Small intestine (tissue), 16 donors: ENCODE results near the gene SCT. TPM values are rescaled to one million over a fixed set of nuclear protein-coding genes. Genes with fewer than 3 reads are reported as not detected.

Source experiments
- DNase-seq, 2 donors: peaks; one replicate each; pipeline versions ENCODE4 v3.0.0 to v3.0.0-alpha.2; 2013
- FAIRE-seq: peaks from 2 replicates; lab custom pipeline; 2012; peaks lifted over from hg19 to GRCh38; lab: Jason Lieb, UNC
- H3K27ac ChIP-seq, 3 donors: one replicate each; pipeline ENCODE4 v1.5.1; 2013; ENCODE audit warnings: low read length in 2 of 3, mild to moderate bottlenecking in 2 of 3, control low read depth in 1 of 3, inconsistent platforms in 1 of 3, low read depth in 1 of 3, moderate library complexity in 1 of 3
- H3K27me3 ChIP-seq, 3 donors: one replicate each; pipeline ENCODE4 v1.6.1; 2013; ENCODE audit warnings: low read length in 3 of 3, inconsistent platforms in 1 of 3; ENCODE audit not compliant: control insufficient read depth in 3 of 3, insufficient read depth in 3 of 3
- H3K36me3 ChIP-seq, 3 donors: one replicate each; pipeline ENCODE4 v1.6.1; 2013; ENCODE audit warnings: low read length in 3 of 3, inconsistent platforms in 1 of 3, low read depth in 1 of 3, mild to moderate bottlenecking in 1 of 3, moderate library complexity in 1 of 3; ENCODE audit not compliant: control insufficient read depth in 3 of 3, insufficient read depth in 2 of 3
- H3K4me1 ChIP-seq, 3 donors: one replicate each; pipeline ENCODE4 v1.6.1; 2013; ENCODE audit warnings: low read length in 2 of 3, inconsistent platforms in 1 of 3, low read depth in 1 of 3, mild to moderate bottlenecking in 1 of 3, moderate library complexity in 1 of 3; ENCODE audit not compliant: control insufficient read depth in 3 of 3, insufficient read depth in 2 of 3
- H3K4me3 ChIP-seq, 3 donors: one replicate each; pipeline ENCODE4 v1.5.1; 2013; ENCODE audit warnings: low read length in 3 of 3, control low read depth in 1 of 3, inconsistent platforms in 1 of 3, low read depth in 1 of 3, mild to moderate bottlenecking in 1 of 3, moderate library complexity in 1 of 3
- H3K9me3 ChIP-seq, 2 donors: one replicate each; pipeline ENCODE4 v1.6.1; 2013; ENCODE audit warnings: low read depth in 1 of 2, low read length in 1 of 2; ENCODE audit not compliant: control insufficient read depth in 2 of 2, insufficient read depth in 1 of 2
- WGBS, 3 donors: extraction: QIAGEN DNeasy Blood & Tissue Kit; methylation state at CpG; one replicate each; pipeline ENCODE4 v1.1.7; 2013; 5-methylcytosine and 5-hydroxymethylcytosine counted together
- long read RNA-seq, 10 donors: transcript quantifications; one replicate each; lab custom pipeline, GENCODE V29; 2026
- polyA plus RNA-seq, 4 donors: library from polyadenylated mRNA; stranded (reverse) in 3 of 4; unstranded in 1 of 4; fragments of 200-250 nt in 3 of 4; fragments of 120-200 nt in 1 of 4; gene quantifications; one replicate each; pipeline versions ENCODE4 v1.2.1 to v1.2.3, GENCODE V29; 2013
- donor health status: healthy with polysubstance abuse.
- donor health status: control.
- donor health status: control.
- donor health status: Bipolar disorder and iron deficiency.
- donor health status: healthy.

The SCT gene
- polyA plus RNA-seq, result 100 to 1,000 TPM in 1 of 4 donors, 10 to 100 TPM in 2, 1 to 10 TPM in 1; 4.8 to 114 (median 22.3) TPM
- long read RNA-seq, donor 1, transcript SCT-201 (4 exons, 366 nt), result major isoform, 177 of 199 reads
- long read RNA-seq, donor 1, partial matches to known transcripts, result 22 of 199 reads
- long read RNA-seq, donor 1, other reads (novel, unspliced or antisense), result 0 of 199 reads
- long read RNA-seq, donor 2, transcript SCT-201 (4 exons, 366 nt), result major isoform, 91 of 100 reads
- long read RNA-seq, donor 2, partial matches to known transcripts, result 9 of 100 reads
- long read RNA-seq, donor 2, other reads (novel, unspliced or antisense), result 0 of 100 reads
- long read RNA-seq, donor 3, transcript SCT-201 (4 exons, 366 nt), result major isoform, 122 of 150 reads
- long read RNA-seq, donor 3, partial matches to known transcripts, result 28 of 150 reads
- long read RNA-seq, donor 3, other reads (novel, unspliced or antisense), result 0 of 150 reads
- long read RNA-seq, donor 4, partial matches to known transcripts, result 0 of 2 reads
- long read RNA-seq, donor 4, other reads (novel, unspliced or antisense), result 0 of 2 reads
- long read RNA-seq, donor 5, transcript SCT-201 (4 exons, 366 nt), result major isoform, 38 of 48 reads
- long read RNA-seq, donor 5, partial matches to known transcripts, result 10 of 48 reads
- long read RNA-seq, donor 5, other reads (novel, unspliced or antisense), result 0 of 48 reads
- long read RNA-seq, donor 6, transcript SCT-201 (4 exons, 366 nt), result major isoform, 92 of 120 reads
- long read RNA-seq, donor 6, partial matches to known transcripts, result 28 of 120 reads
- long read RNA-seq, donor 6, other reads (novel, unspliced or antisense), result 0 of 120 reads
- long read RNA-seq, donor 7, result 0 reads
- long read RNA-seq, donor 8, transcript SCT-201 (4 exons, 366 nt), result major isoform, 5 of 5 reads
- long read RNA-seq, donor 8, partial matches to known transcripts, result 0 of 5 reads
- long read RNA-seq, donor 8, other reads (novel, unspliced or antisense), result 0 of 5 reads
- long read RNA-seq, donor 9, transcript SCT-201 (4 exons, 366 nt), result major isoform, 28 of 34 reads
- long read RNA-seq, donor 9, partial matches to known transcripts, result 6 of 34 reads
- long read RNA-seq, donor 9, other reads (novel, unspliced or antisense), result 0 of 34 reads
- long read RNA-seq, donor 10, transcript SCT-201 (4 exons, 366 nt), result major isoform, 57 of 66 reads
- long read RNA-seq, donor 10, partial matches to known transcripts, result 9 of 66 reads
- long read RNA-seq, donor 10, other reads (novel, unspliced or antisense), result 0 of 66 reads

GRCh38 chr11:626475-627307 is at the start of gene SCT:
TSS of gene SCT (minus strand) at chr11:627181. CDS start at chr11:627143, 38 bp downstream.
- H3K9me3 ChIP-seq, result peaks cover 0 to 3% of the 10 kb centered on the region in 2 donors
- DNase-seq (peak in 1 of 2 donors; percentile 56), FAIRE-seq (no peak)
- no peaks in the 10 kb centered on the region for H3K27me3 ChIP-seq
- peaks cover 0 to 25% (median 0%) of the 10 kb centered on the region in 3 donors for H3K4me1 ChIP-seq
- 6 to 12% (median 8%) methylated on average over 24 to 72 of the region's 72 CpGs for WGBS, 3 donors
- H3K36me3 ChIP-seq, result peaks cover 0 to 29% (median 0%) of the 10 kb centered on the region in 3 donors
- H3K4me3 ChIP-seq, result peak within 1 kb of the TSS in 2 of 3 donors; percentile 17 to 52
- peak within 1 kb of the TSS in 1 of 3 donors; percentile 80 for H3K27ac ChIP-seq

DNA sequence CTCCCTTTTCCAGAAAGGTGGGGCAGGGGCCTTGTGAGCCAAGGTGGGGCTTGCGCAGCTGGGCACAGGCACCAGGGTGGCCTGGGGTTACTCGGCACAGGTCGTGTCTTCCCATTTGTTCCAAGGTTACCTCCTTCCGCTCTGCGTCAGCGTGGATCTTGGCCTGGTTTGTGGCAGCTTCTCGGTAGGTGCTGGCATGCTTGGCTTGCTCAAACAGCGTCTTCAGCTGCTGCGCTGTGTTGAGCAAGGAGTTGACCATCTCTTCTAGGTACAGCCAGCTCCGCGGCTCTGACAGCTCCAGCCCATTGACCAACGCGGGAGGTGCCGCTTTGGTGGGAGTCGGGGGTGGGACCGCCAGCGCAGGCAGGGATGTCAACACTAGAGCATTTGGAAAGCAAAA is 47.4 kb upstream of the SCT start:
- 91 to 94% (median 94%) methylated on average over 17 of the region's 17 CpGs for WGBS, 3 donors
- DNase-seq (no peak), FAIRE-seq (no peak)
- H3K36me3 ChIP-seq, result peaks cover 12 to 65% (median 13%) of the 10 kb centered on the region in 3 donors
- no peaks in the 10 kb centered on the region for H3K4me1 ChIP-seq
- H3K9me3 ChIP-seq, result no peaks in the 10 kb centered on the region
- no peaks in the 10 kb centered on the region for H3K27me3 ChIP-seq
- no peak overlapping the region for H3K27ac ChIP-seq
- no peak overlapping the region for H3K4me3 ChIP-seq

- Histone ChIP-seq H3K27me3 (no peaks in the 10 kb centered on the region), H3K36me3 (peaks cover 9 to 64% (median 13%) of the 10 kb centered on the region in 3 donors), H3K9me3 (no peaks in the 10 kb centered on the region), H3K4me3 (no peak overlapping the region), H3K27ac (no peak overlapping the region), H3K4me1 (no peaks in the 10 kb centered on the region)
- no peak for FAIRE-seq
- 94 to 99% (median 96%) methylated on average over 8 of the region's 8 CpGs for WGBS, 3 donors
- no peak for DNase-seq
Observed at GRCh38 chr11:673866-674265, 46.9 kb upstream of the SCT start.

GRCh38 chr11:665704-666281 is 38.8 kb upstream of the SCT start:
- Histone ChIP-seq H3K9me3 (no peaks in the 10 kb centered on the region), H3K27ac (peak overlapping the region in 1 of 3 donors; percentile 59), H3K36me3 (peaks cover 0 to 61% (median 3%) of the 10 kb centered on the region in 3 donors), H3K27me3 (no peaks in the 10 kb centered on the region), H3K4me3 (no peak overlapping the region), H3K4me1 (no peaks in the 10 kb centered on the region)
- FAIRE-seq (no peak), DNase-seq (no peak)
- WGBS, 3 donors, result 67 to 78% (median 75%) methylated on average over 11 of the region's 11 CpGs

- H3K27me3 ChIP-seq, result no peaks in the 10 kb centered on the region
- no peak overlapping the region for H3K4me3 ChIP-seq
- FAIRE-seq (no peak), DNase-seq (peak in 1 of 2 donors; percentile 16)
- no peaks in the 10 kb centered on the region for H3K4me1 ChIP-seq
- peak overlapping the region in 1 of 3 donors; percentile 71 for H3K27ac ChIP-seq
- peaks cover 0 to 65% (median 5%) of the 10 kb centered on the region in 3 donors for H3K36me3 ChIP-seq
- 79 to 90% (median 88%) methylated on average over 13 to 15 of the region's 15 CpGs for WGBS, 3 donors
- no peaks in the 10 kb centered on the region for H3K9me3 ChIP-seq
Observed at GRCh38 chr11:665062-665703, 38.2 kb upstream of the SCT start.

DNA sequence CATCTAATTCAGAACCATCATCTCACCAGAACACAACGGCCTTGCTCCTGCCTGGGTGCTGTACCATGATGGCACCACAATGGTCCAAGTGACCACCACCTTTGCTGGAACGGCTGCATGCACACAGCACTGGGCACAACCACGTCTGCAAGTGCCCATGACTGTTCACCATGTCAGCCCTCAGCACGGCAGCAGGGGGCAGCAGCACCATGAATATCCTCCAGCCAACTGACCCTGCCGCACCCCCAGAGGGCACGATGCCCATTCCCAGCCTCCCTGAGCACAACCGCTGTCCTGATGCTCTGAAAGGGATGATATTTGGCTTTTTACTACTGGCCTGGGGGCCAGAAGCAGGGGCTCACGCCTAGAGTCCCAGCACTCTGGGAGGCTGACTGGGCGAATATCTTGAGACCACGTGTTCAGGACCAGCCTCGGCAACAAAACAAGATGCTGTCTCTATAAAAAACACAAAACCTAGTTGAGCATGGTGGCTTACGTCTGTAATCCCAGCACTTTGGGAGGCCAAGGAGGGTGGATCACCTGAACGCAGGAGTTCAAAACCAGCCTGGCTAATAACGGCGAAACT is 35.8 kb upstream of the SCT start:
- peaks cover 0 to 10% (median 2%) of the 10 kb centered on the region in 3 donors for H3K4me1 ChIP-seq
- no peaks in the 10 kb centered on the region for H3K27me3 ChIP-seq
- no peaks in the 10 kb centered on the region for H3K9me3 ChIP-seq
- no peak overlapping the region for H3K27ac ChIP-seq
- peak; percentile 61 to 67 for DNase-seq
- no peak overlapping the region for H3K4me3 ChIP-seq
- no peak for FAIRE-seq
- WGBS, 3 donors, result 57 to 63% (median 58%) methylated on average over 15 of the region's 15 CpGs
- H3K36me3 ChIP-seq, result peaks cover 0 to 73% (median 5%) of the 10 kb centered on the region in 3 donors
